Sciatic nerve (tissue), 2 donors: ENCODE results near the gene SLC31A1. TPM values are rescaled to one million over a fixed set of nuclear protein-coding genes. Genes with fewer than 3 reads are reported as not detected.

Experiments
- ATAC-seq: fragments of 200-7000 bp; cut with Tn5 transposase; one replicate; pipeline ENCODE4 v1.9.1; 2020; ENCODE audit warnings: mild to moderate bottlenecking, moderate library complexity
- DNase-seq: peaks from one replicate; pipeline ENCODE4 v3.0.0-alpha.2; 2020; ENCODE audit warnings: low spot score
- intact Hi-C: fragments of 100-400 bp; cut with DNase I; formaldehyde crosslinking; loops from one replicate; pipeline ENCODE4 v1.14.2; 2022
- total RNA-seq: library from RNA; stranded (reverse); fragmentation: NEBNext Ultra II Directional; extraction: Animal tissue kit (Norgen Biotek cat#: 25700); gene quantifications from one replicate; pipeline ENCODE4 v1.2.1, GENCODE V29; 2021
- donor health status: DM: no; HTN: no; CAD: no.
- donor health status: DM: no; HTN: no; CAD: no.

SLC31A1 gene
- total RNA-seq, 1 donor from 2014 or later = 13.2 TPM

DNA sequence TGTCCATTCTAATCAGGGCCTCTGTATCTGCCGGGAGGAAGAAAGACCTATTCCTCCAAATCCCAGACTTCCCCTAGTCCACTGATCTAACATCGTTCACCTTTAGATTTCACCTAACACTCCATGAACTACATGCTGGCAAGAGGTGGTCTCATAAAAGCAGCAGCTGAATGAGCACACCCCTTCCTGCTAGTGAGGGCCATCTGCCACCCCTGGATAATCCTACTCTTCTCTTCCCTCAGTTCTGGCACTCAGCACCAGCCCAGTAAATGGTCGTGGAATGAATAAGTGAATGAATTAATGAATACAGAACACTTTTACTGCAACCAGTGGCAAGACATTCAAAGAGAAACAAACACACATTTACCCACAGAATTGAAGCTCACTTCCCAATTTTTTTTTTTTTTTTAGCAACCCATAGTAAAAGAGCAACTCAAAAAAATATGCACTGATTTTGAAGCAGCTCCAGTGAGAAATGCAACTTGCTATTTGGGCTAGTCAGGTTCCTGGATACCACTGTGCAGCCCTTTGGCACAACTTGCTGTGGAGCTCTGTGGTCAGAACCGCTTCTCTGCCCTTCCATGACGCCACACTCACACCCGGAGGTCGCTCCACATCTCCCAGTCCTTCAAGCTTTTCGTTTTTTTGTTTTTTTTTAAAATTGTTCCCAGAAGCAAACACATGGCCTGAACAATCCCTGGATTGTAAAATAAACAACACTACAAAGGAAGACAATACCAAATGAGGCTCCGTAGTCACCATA, 75.6 kb downstream of the SLC31A1 start:
- DNase-seq = no peak
- intact Hi-C loops = no loop called here
- ATAC-seq = no peak

DNA sequence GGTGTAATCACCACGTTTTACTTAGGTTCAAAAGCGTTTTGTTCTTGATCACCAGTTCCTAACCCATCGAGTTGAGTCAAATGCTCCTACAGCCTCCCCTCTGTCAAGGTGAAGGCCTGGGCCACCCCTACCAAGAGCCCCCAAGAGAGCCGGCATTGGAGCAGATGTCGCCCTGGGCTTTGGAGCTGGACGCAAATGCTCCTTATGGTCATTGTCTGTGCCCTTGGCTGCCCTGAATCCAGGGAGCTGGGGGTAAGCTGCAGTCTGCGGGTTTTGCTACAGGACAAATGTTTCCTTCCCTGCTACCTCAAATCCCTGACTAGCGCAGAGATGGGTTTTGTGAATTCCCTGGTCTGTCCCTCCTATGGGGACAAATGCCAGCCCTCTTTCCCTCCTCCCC, 77.0 kb downstream of the SLC31A1 start:
- intact Hi-C loops = no loop called here
- no peak for DNase-seq
- no peak for ATAC-seq

DNA sequence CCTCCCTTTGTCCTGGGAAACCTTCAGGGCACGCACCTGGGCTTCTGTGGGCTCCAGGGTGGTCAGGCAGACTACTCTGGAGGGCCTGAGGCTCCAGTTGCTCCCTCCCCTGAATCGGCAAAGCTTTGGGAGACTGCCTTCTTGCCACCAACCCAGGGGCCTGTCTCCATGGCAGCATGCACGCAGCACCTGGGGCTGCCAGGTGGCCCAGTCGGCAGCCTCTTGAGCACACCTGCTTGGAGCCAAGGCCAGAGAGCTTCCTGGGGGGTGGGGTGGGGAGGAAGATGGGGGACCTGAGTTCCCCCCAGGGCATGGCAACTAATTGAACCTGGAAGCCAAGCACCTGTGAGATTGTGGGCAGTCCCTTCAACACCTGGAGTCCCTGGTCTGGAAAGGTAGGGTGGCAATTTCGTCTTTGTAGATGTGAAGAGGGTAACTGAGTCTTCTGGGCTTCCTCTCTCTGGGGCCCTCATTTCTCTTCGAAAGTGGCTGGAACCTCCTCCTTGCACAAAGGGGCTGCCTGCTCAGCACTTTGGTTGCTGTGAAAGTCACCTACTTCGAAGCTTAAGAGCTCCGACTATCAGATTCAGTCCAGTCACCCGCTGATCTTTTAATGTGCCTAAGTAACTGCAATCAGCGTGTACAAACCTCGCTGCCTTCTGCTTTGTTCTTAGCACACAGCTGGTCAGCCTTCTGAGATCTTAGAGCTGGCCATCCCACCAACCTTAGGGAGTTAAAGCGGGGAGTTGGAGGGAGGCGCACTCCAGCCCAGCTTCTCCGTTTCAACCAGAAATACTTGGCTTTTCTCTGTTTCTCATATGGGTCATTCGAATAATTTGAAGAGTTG, 77.8 kb downstream of the SLC31A1 start:
- DNase-seq (no peak), ATAC-seq (no peak)
- intact Hi-C loops = no loop called here

DNA sequence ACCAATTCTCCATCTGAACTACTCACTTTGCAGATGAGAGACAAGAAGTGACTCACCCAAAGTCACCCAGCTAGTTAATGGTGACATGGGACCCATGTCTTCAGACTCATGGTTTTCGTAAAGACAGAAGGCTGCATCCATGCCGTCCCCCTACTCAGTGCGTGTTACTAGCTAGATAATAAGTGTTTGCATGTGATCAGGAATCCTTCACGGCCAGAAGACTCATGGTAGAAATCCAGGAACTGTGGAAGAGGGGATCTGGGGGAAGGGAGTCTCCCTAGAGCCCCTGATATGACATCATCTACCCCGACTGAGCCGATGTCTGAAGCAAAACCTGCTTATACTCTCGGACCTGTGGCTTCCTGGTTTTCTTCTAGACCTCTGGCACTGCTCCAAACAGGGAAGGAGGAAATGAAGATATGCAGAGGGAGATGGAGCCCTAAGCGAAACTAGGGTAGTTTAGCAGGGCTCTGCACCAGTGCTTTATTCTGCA, 78.5 kb downstream of the SLC31A1 start:
- no peak for ATAC-seq

DNA sequence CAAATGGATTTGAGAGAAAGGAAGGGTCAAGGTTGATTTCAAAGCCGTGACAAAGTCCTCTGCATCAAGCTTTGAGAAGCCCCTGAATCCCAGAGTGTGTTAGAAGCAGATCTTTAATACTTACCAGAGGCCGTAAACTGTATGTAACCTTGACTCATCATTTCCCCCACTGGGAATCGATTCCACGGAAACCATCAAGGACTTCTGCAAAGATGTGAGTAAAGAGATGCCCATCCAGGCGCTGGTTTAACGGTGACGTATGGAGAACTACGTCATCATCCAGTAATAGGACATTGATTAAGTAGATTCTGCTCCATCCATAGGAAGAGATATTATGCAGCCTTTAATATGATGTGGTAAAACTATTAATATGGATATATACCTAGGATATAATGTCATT, 80.2 kb downstream of the SLC31A1 start:
- DNase-seq (no peak), ATAC-seq (no peak)
- intact Hi-C loops = no loop called here

More for the DNA sequence above, 78.5 kb downstream of the SLC31A1 start:
- intact Hi-C loops = no loop called here
- DNase-seq = no peak

DNA sequence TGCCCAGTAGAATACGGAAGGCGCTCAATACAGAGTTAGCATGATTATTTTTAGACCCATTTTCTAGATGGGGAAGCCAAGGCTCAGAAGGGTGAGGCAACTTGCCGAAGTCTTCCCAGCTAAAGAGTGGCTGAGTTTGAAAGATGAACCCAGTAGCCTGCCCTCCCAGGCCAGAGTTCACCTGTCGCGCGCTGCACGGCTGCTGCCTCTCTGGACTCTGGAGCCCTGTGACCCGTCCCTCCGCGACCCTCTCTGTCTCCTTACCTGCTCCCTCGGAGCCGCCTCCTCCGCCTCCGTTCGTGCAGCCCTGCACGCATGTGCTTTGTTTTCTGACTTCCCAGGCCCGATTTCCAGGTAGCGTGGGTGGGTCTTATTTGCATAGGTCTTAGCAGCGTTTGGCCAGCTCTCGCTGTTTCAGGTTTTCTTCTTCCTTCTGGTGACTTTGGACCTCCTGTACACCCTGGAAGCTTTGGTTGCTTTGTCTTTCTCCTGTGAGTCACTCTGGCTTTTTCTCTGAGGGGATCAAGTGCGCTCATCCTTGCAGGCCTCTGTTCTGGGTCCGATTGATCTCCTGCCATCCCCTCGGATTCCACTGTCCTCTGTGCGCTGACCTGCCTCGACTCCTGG, 81.6 kb downstream of the SLC31A1 start, which contains the start of gene RNF183:
RNF183 (minus strand) TSS at position 585 of the 627 bp plus-strand sequence. CDS start 5,192 bp downstream, outside the sequence.
- DNase-seq = no peak
- intact Hi-C loops = no loop called here
- ATAC-seq = no peak

DNA sequence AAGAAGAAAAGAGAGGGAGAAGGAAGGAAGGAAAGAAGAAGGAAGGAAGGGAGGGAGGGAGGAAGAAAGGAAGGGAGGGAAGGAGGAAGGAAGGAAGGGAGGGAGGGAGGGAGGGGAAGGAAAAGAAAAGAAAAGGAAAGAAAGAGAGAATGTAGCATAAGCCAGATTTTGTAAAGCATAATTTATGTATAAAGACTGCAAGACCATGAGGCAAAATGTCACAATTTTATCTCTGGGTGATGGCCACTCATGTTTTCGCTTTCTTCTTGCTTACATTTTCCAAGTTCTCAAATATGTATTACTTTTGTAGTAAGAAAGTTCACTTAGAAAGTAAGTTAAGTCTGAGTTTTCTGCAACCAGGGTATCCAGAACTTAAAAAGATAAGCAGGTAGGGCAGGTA, 85.2 kb downstream of the SLC31A1 start:
- intact Hi-C loops = no loop called here
- DNase-seq (no peak), ATAC-seq (no peak)

DNA sequence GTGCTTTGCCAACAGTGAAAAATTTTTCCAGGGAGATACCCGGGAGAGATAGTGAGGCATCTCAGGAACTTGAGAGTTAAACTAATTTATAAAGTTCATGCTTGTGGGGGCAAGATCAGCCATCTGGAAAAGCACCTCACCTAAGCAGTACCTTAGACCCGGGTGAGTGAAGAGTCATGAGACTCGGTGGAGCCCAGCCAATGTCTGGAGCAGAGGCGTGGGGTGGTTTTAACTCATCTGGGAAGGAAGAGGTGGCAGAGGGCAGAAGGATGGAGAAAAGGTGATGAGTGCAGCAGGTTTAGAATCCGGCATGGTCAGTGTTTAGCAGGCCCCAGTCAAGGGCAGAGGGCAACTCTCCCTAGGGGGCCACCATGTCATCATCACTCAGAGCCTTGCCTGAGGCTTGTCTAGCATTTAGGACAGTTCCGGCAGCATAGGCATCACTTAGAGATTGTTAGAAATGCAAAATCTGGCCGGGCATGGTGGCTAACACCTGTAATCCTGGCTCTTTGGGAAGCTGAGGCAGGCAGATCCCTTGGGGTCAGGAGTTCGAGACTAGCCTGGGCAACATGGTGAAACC, 86.1 kb downstream of the SLC31A1 start:
- ATAC-seq (no peak), DNase-seq (no peak)
- intact Hi-C loops = no loop called here

DNA sequence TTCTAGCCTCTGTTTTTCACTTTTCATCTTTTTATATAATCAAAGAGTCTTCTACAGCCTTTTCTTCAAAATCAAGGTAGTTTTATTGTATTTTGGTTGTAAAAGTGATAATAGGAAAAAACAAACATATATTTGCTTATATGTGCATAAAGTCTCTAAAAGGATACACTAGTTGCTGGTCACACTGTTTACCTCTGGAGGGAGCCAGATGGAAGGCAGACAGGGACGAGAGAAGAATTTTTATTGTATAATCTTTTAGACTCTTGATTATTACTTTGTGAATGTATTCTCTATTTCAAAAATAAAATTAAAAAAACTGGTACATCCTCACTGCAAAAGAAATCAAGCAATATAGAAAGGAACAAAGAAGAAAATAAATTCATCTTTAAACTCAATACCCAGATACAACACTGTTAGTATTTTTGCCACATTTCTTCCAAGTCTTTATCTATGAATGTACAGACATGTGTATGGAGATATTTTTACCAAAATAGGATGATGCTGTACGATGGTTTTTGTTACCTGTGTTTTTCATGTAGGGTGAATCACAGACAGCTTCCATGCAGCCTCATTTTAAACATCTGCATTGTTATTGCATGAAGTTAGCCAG, 88.0 kb downstream of the SLC31A1 start:
- DNase-seq (no peak), ATAC-seq (no peak)
- intact Hi-C loops = no loop called here

DNA sequence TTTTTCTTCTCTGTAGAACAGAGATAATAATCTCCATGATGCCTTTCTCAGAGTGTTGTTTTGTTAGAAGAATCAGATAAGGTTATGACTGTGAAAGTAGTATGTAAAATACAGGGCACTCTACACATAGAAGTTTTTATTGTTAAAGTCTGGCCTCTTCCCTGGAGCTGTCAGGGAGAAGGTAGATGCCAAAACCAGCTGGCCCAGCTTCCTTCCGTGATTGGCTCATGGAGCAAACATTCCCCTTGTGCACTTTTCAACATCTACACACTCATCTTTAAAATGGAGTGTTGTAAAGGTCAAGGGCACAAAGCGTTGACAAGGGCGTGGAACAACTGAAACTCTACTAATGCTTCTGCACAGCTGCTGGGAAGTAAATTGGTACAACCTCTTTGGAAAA, 89.2 kb downstream of the SLC31A1 start:
- ATAC-seq (no peak), DNase-seq (no peak)
- intact Hi-C loops = no loop called here

DNA sequence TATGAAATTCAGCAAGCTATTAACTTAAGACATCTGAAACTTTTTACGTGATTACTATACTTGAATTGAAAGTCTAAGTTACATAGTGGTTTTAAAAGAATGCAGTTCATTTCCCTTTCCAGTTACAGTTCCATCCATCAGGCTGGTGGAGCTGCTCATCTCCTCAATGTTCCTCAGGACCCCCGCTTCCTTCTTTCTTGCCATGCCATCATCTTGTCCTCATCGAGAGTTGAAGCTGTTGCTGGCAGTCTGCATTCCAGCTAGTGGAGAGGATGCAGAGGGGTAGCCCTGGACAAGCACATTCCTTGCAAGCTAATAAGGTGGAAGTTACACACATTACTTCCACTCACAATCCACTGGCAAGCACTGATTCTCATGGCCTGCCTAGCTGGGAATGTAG, 90.6 kb downstream of the SLC31A1 start:
- ATAC-seq (no peak), DNase-seq (no peak)
- intact Hi-C loops = no loop called here

DNA sequence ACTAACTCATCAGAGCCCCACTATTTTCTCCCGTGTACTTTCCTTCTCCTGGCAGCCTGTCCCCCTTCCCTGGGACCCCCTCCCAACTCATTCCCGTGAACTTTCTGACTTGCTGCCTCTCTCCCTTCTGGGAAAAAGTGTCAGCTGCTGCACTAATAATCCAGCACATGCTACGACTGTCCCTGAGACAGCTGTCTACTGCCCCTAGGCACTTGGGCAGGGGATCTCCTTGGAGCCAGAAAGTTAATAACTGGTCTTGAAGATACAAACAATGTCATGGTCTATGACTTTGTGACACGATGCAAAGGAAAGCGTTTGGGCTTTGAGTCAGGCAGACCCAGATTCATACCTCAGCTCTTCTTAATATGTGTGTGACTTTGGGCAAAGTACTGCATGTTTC, 91.9 kb downstream of the SLC31A1 start:
- no peak for DNase-seq
- ATAC-seq = no peak
- intact Hi-C loops = no loop called here

Other genes starting within 250 kb of the SLC31A1 start
- gene ZNF883, start 209.4 kb upstream of the SLC31A1 start, total RNA-seq = 3.6 TPM
- gene ZFP37, start 164.8 kb upstream of the SLC31A1 start, total RNA-seq = 6.5 TPM
- gene SLC31A2, start 70.5 kb upstream of the SLC31A1 start, total RNA-seq = 11.6 TPM
- gene FKBP15, start 267 bp upstream of the SLC31A1 start, total RNA-seq = 36.4 TPM
- gene CDC26, start 54.0 kb downstream of the SLC31A1 start, total RNA-seq = 28.2 TPM
- gene PRPF4, start 54.1 kb downstream of the SLC31A1 start, total RNA-seq = 16.3 TPM
- gene RNF183, start 81.8 kb downstream of the SLC31A1 start, total RNA-seq = not detected
- 4.6 TPM for gene WDR31, start 118.7 kb downstream of the SLC31A1 start, total RNA-seq
- 0.22 TPM for gene BSPRY, start 128.0 kb downstream of the SLC31A1 start, total RNA-seq
- gene HDHD3, start 155.4 kb downstream of the SLC31A1 start, total RNA-seq = 11.6 TPM
- 83.6 TPM for gene ALAD, start 179.7 kb downstream of the SLC31A1 start, total RNA-seq
- gene POLE3, start 189.1 kb downstream of the SLC31A1 start, total RNA-seq = 20.6 TPM
- 0.45 TPM for gene C9orf43, start 189.2 kb downstream of the SLC31A1 start, total RNA-seq
- 43.1 TPM for gene RGS3, start 242.2 kb downstream of the SLC31A1 start, total RNA-seq